Measurements from ENCODE around the gene SLC27A4. TPM values are rescaled to one million over a fixed set of nuclear protein-coding genes. Genes with fewer than 3 reads are reported as not detected.

Gene SLC27A4
- total and polyA plus RNA-seq, 2 of the 13 experiments (the other 11 are each of a cell fraction or from before 2014, with no cell fraction given) = 10.6 to 18.8 TPM

- TF ChIP-seq ZNF639 (CRISPR knock-in tag; conservative IDR thresholded peaks at IDR 0.05) (no peak), FOXO4 (CRISPR knock-in tag; conservative IDR thresholded peaks at IDR 0.05) (no peak), REPIN1 (CRISPR knock-in tag; IDR thresholded peaks at IDR 0.05; ENCODE audit: borderline replicate concordance, low read depth) (no peak), SRSF1 (optimal IDR thresholded peaks at IDR 0.05; ENCODE audit: low read depth, low read length) (no peak), ARNT (IDR thresholded peaks at IDR 0.05) (no peak), ZNF777 (CRISPR knock-in tag; IDR thresholded peaks at IDR 0.05) (no peak), ZNF580 (CRISPR knock-in tag; IDR thresholded peaks at IDR 0.05; ENCODE audit: borderline replicate concordance, low read depth) (0 out of 2 replicates have a peak, but pooled peaks have one; percentile 15), ZNF414 (CRISPR knock-in tag; IDR thresholded peaks at IDR 0.05) (no peak), ZBTB7A (CRISPR knock-in tag; IDR thresholded peaks at IDR 0.05) (no peak), CEBPZ (IDR thresholded peaks at IDR 0.05; ENCODE audit: low read length) (no peak), ZKSCAN1 (IDR thresholded peaks at IDR 0.05; ENCODE audit: low read length) (no peak), ERF (CRISPR knock-in tag; IDR thresholded peaks at IDR 0.05) (no peak), ZMYM3 (CRISPR knock-in tag; IDR thresholded peaks at IDR 0.05) (0 out of 2 replicates have a peak, but pooled peaks have one; percentile 24), ZNF788 (CRISPR knock-in tag; IDR thresholded peaks at IDR 0.05; ENCODE audit: borderline replicate concordance) (no peak), STAG1 (CRISPR knock-in tag; IDR thresholded peaks at IDR 0.05) (peak; percentile 75), ZNF143 (CRISPR knock-in tag; IDR thresholded peaks at IDR 0.05) (peak; percentile 27; the same call in 1 of the 2 replicates), ZNF644 (CRISPR knock-in tag; IDR thresholded peaks at IDR 0.05; ENCODE audit: low read depth) (no peak), MNT (IDR thresholded peaks at IDR 0.05) (no peak), HMGXB4 (CRISPR knock-in tag; IDR thresholded peaks at IDR 0.05; ENCODE audit: borderline replicate concordance in 1 of 2, low read depth in 1 of 2) (peak; percentile 67 to 87; a peak in 3 of 4 replicates), ZSCAN9 (CRISPR knock-in tag; IDR thresholded peaks at IDR 0.05; ENCODE audit: borderline replicate concordance) (no peak)
Observed at GRCh38 chr9:128341435-128341849, 1.1 kb downstream of the SLC27A4 start (continued).
